Calu3 (cell line): Measurements from ENCODE around the gene F2R. TPM values are rescaled to one million over a fixed set of nuclear protein-coding genes. Genes with fewer than 3 reads are reported as not detected.

Experiments used
- BruUV-seq: library from RNA; stranded (reverse); fragments of 400-500 nt; replicated peaks from 2 replicates; lab custom pipeline; 2021; lab: Mats Ljungman, UMichigan
- CTCF ChIA-PET: fragments of 300-600 bp; sonication (Branson Sonifier 250); formaldehyde crosslinking; loops from one replicate; lab custom pipeline; 2022; ENCODE audit warnings: antibody characterized with exemption; lab: Charles Lee
- DNase-seq: peaks from one replicate; pipeline ENCODE4 v3.0.0; 2022
- H3K27ac Mint-ChIP-seq: one replicate; pipeline ENCODE4 v1.8.0; 2022; ENCODE audit warnings: mixed read lengths; ENCODE audit not compliant: unreplicated experiment
- H3K27me3 Mint-ChIP-seq: one replicate; pipeline ENCODE4 v1.8.0; 2022; ENCODE audit warnings: mixed read lengths; ENCODE audit not compliant: unreplicated experiment
- H3K36me3 Mint-ChIP-seq: one replicate; pipeline ENCODE4 v1.8.0; 2022; ENCODE audit warnings: mild to moderate bottlenecking, moderate library complexity, mixed read lengths; ENCODE audit not compliant: insufficient read depth, unreplicated experiment
- H3K4me1 Mint-ChIP-seq: one replicate; pipeline ENCODE4 v1.8.0; 2022; ENCODE audit warnings: mild to moderate bottlenecking, low read depth, mixed read lengths; ENCODE audit not compliant: unreplicated experiment
- H3K4me3 Mint-ChIP-seq: one replicate; pipeline ENCODE4 v1.8.0; 2022; ENCODE audit warnings: mild to moderate bottlenecking, low read depth, moderate library complexity, mixed read lengths; ENCODE audit not compliant: unreplicated experiment
- H3K9me3 Mint-ChIP-seq: one replicate; pipeline ENCODE4 v1.8.0; 2022; ENCODE audit warnings: low read depth, mixed read lengths; ENCODE audit not compliant: unreplicated experiment
- CTCF ChIP-seq: fragments of 200-600 bp; IDR thresholded peaks from one replicate; pipeline ENCODE4 v1.8.0; 2022; ENCODE audit warnings: antibody characterized with exemption; ENCODE audit not compliant: unreplicated experiment
- intact Hi-C: fragments of 100-400 bp; cut with micrococcal nuclease; formaldehyde crosslinking; loops from one replicate; pipeline ENCODE4 v1.10.0; 2022; ENCODE audit not compliant: unreplicated experiment
- total RNA-seq: library from RNA; stranded (reverse); gene quantifications from 2 replicates; pipeline ENCODE4 v1.2.3, GENCODE V29; 2022

F2R gene
- total RNA-seq, 1 experiment from 2014 or later: 14.4 TPM

GRCh38 chr5:76718880-76719279 is 3.0 kb downstream of the F2R start:
- Mint-ChIP-seq H3K4me3 (no peak overlapping the region), H3K27me3 (peaks cover 14% of the 10 kb centered on the region), H3K27ac (no peak overlapping the region), H3K9me3 (no peaks in the 10 kb centered on the region), H3K36me3 (peaks cover 25% of the 10 kb centered on the region), H3K4me1 (peaks cover 6% of the 10 kb centered on the region)
- DNase-seq: no peak
- intact Hi-C loops: loop anchor here (5.0 kb wide), 1 partner anchor 53 kb away; no protein-coding TSS in a partner anchor
- CTCF ChIA-PET: no interaction called here
- no TSS peak for BruUV-seq
- no peak for TF ChIP-seq CTCF

DNA sequence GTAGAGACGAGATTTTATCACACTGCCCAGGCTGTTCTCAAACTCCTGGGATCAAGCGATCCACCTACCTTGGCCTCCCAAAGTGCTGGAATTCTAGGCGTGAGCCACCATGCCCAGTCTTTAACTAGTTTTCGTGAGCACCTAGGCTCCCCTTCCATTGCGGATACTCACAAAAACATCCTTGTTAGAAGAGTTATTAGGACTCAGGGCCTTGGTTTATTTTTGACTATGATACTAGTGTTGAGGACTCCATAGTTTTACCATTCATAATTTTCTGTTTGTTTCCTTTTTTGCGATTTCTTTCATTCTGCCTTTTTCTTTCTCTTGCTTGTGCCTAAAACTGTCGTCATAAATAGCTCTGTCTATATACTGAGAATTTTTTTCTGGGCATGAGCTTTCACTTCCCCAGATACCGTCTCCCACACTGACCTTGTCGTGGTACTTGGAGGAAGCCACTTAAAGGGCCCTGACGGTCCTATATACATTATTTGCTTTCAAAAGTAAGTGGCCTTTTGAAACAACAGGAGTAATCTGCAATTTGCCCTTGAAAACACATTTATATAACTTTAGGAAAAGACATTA is 5.2 kb downstream of the F2R start:
- Mint-ChIP-seq H3K27me3 (no peaks in the 10 kb centered on the region), H3K9me3 (no peaks in the 10 kb centered on the region), H3K4me1 (no peaks in the 10 kb centered on the region), H3K27ac (no peak overlapping the region), H3K36me3 (peaks cover 10% of the 10 kb centered on the region), H3K4me3 (no peak overlapping the region)
- BruUV-seq: no TSS peak
- TF ChIP-seq CTCF: no peak
- intact Hi-C loops: no loop called here
- CTCF ChIA-PET: interaction anchor here (0.6 kb wide), 1 partner anchor 8 kb away, joined by 3 read pairs; no protein-coding TSS in a partner anchor
- no peak for DNase-seq

GRCh38 chr5:76723266-76723665 is 7.3 kb downstream of the F2R start:
- Mint-ChIP-seq H3K27ac (no peak overlapping the region), H3K9me3 (peaks cover 2% of the 10 kb centered on the region), H3K4me1 (no peaks in the 10 kb centered on the region), H3K4me3 (no peak overlapping the region), H3K36me3 (no peaks in the 10 kb centered on the region), H3K27me3 (no peaks in the 10 kb centered on the region)
- CTCF ChIA-PET: no interaction called here
- no peak for TF ChIP-seq CTCF
- intact Hi-C loops: no loop called here
- no peak for DNase-seq
- no TSS peak for BruUV-seq

DNA sequence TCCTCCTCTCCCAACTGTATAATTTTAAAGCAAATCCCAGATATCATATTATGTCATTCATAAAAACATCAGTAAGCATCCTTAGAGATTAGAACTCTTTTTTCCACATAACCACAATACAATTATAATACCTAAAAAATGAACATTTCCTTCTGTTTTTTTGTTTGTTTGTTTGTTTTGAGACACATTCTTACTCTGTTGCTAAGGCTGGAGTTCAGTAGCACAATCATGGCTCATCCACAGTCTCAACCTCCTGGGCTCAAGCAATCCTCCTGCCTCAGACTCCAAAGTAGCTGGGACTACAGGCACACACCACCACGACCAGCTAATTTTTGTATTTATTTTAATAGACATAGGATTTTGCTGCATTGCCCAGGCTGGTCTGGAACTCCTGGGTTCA is 8.0 kb downstream of the F2R start:
- no peak overlapping the region for H3K27ac Mint-ChIP-seq
- H3K9me3 Mint-ChIP-seq: peaks cover 3% of the 10 kb centered on the region
- H3K36me3 Mint-ChIP-seq: no peaks in the 10 kb centered on the region
- CTCF ChIA-PET: no interaction called here
- no TSS peak for BruUV-seq
- no peaks in the 10 kb centered on the region for H3K4me1 Mint-ChIP-seq
- DNase-seq: no peak
- no peaks in the 10 kb centered on the region for H3K27me3 Mint-ChIP-seq
- no peak overlapping the region for H3K4me3 Mint-ChIP-seq
- intact Hi-C loops: no loop called here
- no peak for TF ChIP-seq CTCF
